ENCODE measurements around the gene CERK. TPM values are rescaled to one million over a fixed set of nuclear protein-coding genes. Genes with fewer than 3 reads are reported as not detected.

The CERK gene
- total and polyA plus RNA-seq, 4 donors = 7.9 to 24.3 (median 10.2) TPM

GRCh38 chr22:46696229-46696518 is 41.9 kb downstream of the CERK start:
- Histone ChIP-seq H3K36me3 (ENCODE audit: control insufficient read depth in 4 of 4, insufficient read depth in 3 of 4, low read depth in 1 of 4, low read length in 3 of 4) (peaks cover 21 to 77% (median 48%) of the 10 kb centered on the region in 4 donors), H3K9ac (ENCODE audit: low read depth in 1 of 2, low read length in 2 of 2) (no peak overlapping the region), H3K9me3 (ENCODE audit: control insufficient read depth in 4 of 4, low read length in 3 of 4) (no peaks in the 10 kb centered on the region), H3K27ac (ENCODE audit: low read depth in 1 of 2, low read length in 2 of 2) (no peak overlapping the region), H3K4me1 (ENCODE audit: control insufficient read depth in 4 of 4, insufficient read depth in 4 of 4, low read length in 3 of 4) (no peaks in the 10 kb centered on the region), H3K27me3 (ENCODE audit: control insufficient read depth in 4 of 4, insufficient read depth in 4 of 4, low read length in 3 of 4) (no peaks in the 10 kb centered on the region), H3K4me3 (ENCODE audit: low read depth in 1 of 3, low read length in 3 of 3) (no peak overlapping the region)
- TF ChIP-seq GABPA (IDR thresholded peaks at IDR 0.05 in 1 of 2, conservative IDR thresholded peaks at IDR 0.05 in 1 of 2) (no peak), JUND (IDR thresholded peaks at IDR 0.05) (no peak), SP1 (IDR thresholded peaks at IDR 0.05) (no peak), YY1 (IDR thresholded peaks at IDR 0.05) (no peak), ATF3 (IDR thresholded peaks at IDR 0.05) (no peak), MAX (IDR thresholded peaks at IDR 0.05) (no peak), REST (IDR thresholded peaks at IDR 0.05) (no peak), RXRA (IDR thresholded peaks at IDR 0.05) (no peak), HNF4G (IDR thresholded peaks at IDR 0.05) (no peak), HNF4A (conservative IDR thresholded peaks at IDR 0.05) (no peak), CTCF (IDR thresholded peaks at IDR 0.05; ENCODE audit: low read depth, low read length, missing input control) (no peak), EGR1 (IDR thresholded peaks at IDR 0.05; ENCODE audit: low read depth in 2 of 2) (no peak), NR2F2 (IDR thresholded peaks at IDR 0.05) (no peak)
- 92% methylated on average over 11 of the region's 11 CpGs for WGBS
- no peak for DNase-seq (ENCODE audit: low spot score)

GRCh38 chr22:46695346-46696228 is 42.5 kb downstream of the CERK start:
- no peak for DNase-seq (ENCODE audit: low spot score)
- no peak overlapping the region for H3K27ac ChIP-seq (ENCODE audit: low read depth in 1 of 2, low read length in 2 of 2)
- no peaks in the 10 kb centered on the region for H3K9me3 ChIP-seq (ENCODE audit: control insufficient read depth in 4 of 4, low read length in 3 of 4)
- no peak overlapping the region for H3K4me3 ChIP-seq (ENCODE audit: low read depth in 1 of 3, low read length in 3 of 3)
- peaks cover 21 to 76% (median 50%) of the 10 kb centered on the region in 4 donors for H3K36me3 ChIP-seq (ENCODE audit: control insufficient read depth in 4 of 4, insufficient read depth in 3 of 4, low read depth in 1 of 4, low read length in 3 of 4)
- H3K4me1 ChIP-seq (ENCODE audit: control insufficient read depth in 4 of 4, insufficient read depth in 4 of 4, low read length in 3 of 4) = no peaks in the 10 kb centered on the region
- no peak overlapping the region for H3K9ac ChIP-seq (ENCODE audit: low read depth in 1 of 2, low read length in 2 of 2)
- H3K27me3 ChIP-seq (ENCODE audit: control insufficient read depth in 4 of 4, insufficient read depth in 4 of 4, low read length in 3 of 4) = no peaks in the 10 kb centered on the region
- 92% methylated on average over 25 of the region's 25 CpGs for WGBS
- TF ChIP-seq ATF3 (IDR thresholded peaks at IDR 0.05) (no peak), CTCF (IDR thresholded peaks at IDR 0.05; ENCODE audit: low read depth, low read length, missing input control) (no peak), ZBTB33 (IDR thresholded peaks at IDR 0.05) (no peak), REST (IDR thresholded peaks at IDR 0.05) (no peak), SP1 (IDR thresholded peaks at IDR 0.05) (no peak), NR2F2 (IDR thresholded peaks at IDR 0.05) (no peak), RXRA (IDR thresholded peaks at IDR 0.05) (no peak), TAF1 (conservative IDR thresholded peaks at IDR 0.05) (no peak), FOXA2 (IDR thresholded peaks at IDR 0.05) (no peak)
